GM23338 (cell line): ENCODE measurements around the gene PDGFC. TPM values are rescaled to one million over a fixed set of nuclear protein-coding genes. Genes with fewer than 3 reads are reported as not detected.

Experiments used
- ATAC-seq: fragments of 200-7000 bp; cut with Tn5 transposase; 3 replicates; pipeline ENCODE4 v1.9.1; 2020
- DNase-seq: peaks from one replicate; pipeline ENCODE4 v3.0.0-alpha.2; 2015; ENCODE audit warnings: low spot score
- H2AFZ ChIP-seq: fragments of 200-600 bp; sonication (generic); 2 replicates; pipeline ENCODE4 v1.8.0; 2016; ENCODE audit warnings: antibody characterized with exemption, mild to moderate bottlenecking, moderate library complexity
- H3F3A ChIP-seq: fragments of 200-600 bp; sonication (generic); replicated peaks from 2 replicates; pipeline ENCODE4 v1.8.0; 2017; ENCODE audit warnings: antibody characterized with exemption, mixed run types, low read depth
- H3K27ac ChIP-seq: fragments of 200-600 bp; sonication (generic); 2 replicates; pipeline ENCODE4 v1.6.1; 2016; ENCODE audit warnings: low read depth
- H3K27me3 ChIP-seq: fragments of 200-600 bp; sonication (generic); 2 replicates; pipeline ENCODE4 v1.8.0; 2016; ENCODE audit warnings: mild to moderate bottlenecking, mixed run types, moderate library complexity; ENCODE audit not compliant: insufficient read depth
- H3K36me3 ChIP-seq: fragments of 200-600 bp; sonication (generic); 2 replicates; pipeline ENCODE4 v1.8.0; 2016; ENCODE audit warnings: mild to moderate bottlenecking; ENCODE audit not compliant: insufficient read depth
- H3K4me1 ChIP-seq: fragments of 200-600 bp; sonication (generic); 2 replicates; pipeline ENCODE4 v1.8.0; 2016; ENCODE audit warnings: mild to moderate bottlenecking, moderate library complexity; ENCODE audit not compliant: insufficient read depth
- H3K4me2 ChIP-seq: fragments of 200-600 bp; sonication (generic); 2 replicates; pipeline ENCODE4 v1.7.1; 2017; ENCODE audit warnings: mixed run types
- H3K4me3 ChIP-seq: fragments of 200-600 bp; sonication (generic); 2 replicates; pipeline ENCODE4 v1.6.1; 2016; ENCODE audit warnings: mixed run types
- H3K79me2 ChIP-seq: fragments of 200-600 bp; sonication (generic); replicated peaks from 2 replicates; pipeline ENCODE4 v1.8.0; 2017; ENCODE audit warnings: mild to moderate bottlenecking; ENCODE audit not compliant: insufficient read depth
- H3K9me2 ChIP-seq: fragments of 200-600 bp; sonication (generic); 2 replicates; pipeline ENCODE4 v1.8.0; 2017; ENCODE audit not compliant: insufficient read depth
- H4K20me1 ChIP-seq: fragments of 200-600 bp; sonication (generic); replicated peaks from 2 replicates; pipeline ENCODE4 v1.8.0; 2017; ENCODE audit warnings: mild to moderate bottlenecking; ENCODE audit not compliant: insufficient read depth
- H3K27ac Mint-ChIP-seq: 2 replicates; pipeline ENCODE4 v1.8.0; 2020; ENCODE audit warnings: inconsistent platforms, mild to moderate bottlenecking, moderate library complexity, mixed read lengths
- H3K27me3 Mint-ChIP-seq: 3 replicates; pipeline ENCODE4 v1.8.0; 2022; ENCODE audit warnings: low read depth, mild to moderate bottlenecking, moderate library complexity, mixed read lengths, inconsistent platforms; ENCODE audit not compliant: insufficient read depth, poor library complexity
- H3K36me3 Mint-ChIP-seq: 3 replicates; pipeline ENCODE4 v1.8.0; 2021; ENCODE audit warnings: low read depth, mild to moderate bottlenecking, inconsistent platforms, moderate library complexity, mixed read lengths
- H3K4me1 Mint-ChIP-seq: 3 replicates; pipeline ENCODE4 v1.8.0; 2020; ENCODE audit warnings: mild to moderate bottlenecking, inconsistent platforms, mixed read lengths
- H3K4me3 Mint-ChIP-seq: 3 replicates; pipeline ENCODE4 v1.8.0; 2021; ENCODE audit warnings: moderate library complexity, mild to moderate bottlenecking, inconsistent platforms, mixed read lengths
- H3K9me3 Mint-ChIP-seq: 3 replicates; pipeline ENCODE4 v1.8.0; 2020; ENCODE audit warnings: moderate library complexity, mild to moderate bottlenecking, inconsistent platforms, mixed read lengths
- CREB1 ChIP-seq: fragments of 250-450 bp; sonication (Bioruptor Pico); IDR thresholded peaks from 2 replicates; pipeline ENCODE4 v1.5.0; 2020; ENCODE audit warnings: low read depth, mild to moderate bottlenecking, moderate library complexity
- EZH2 ChIP-seq: fragments of 200-600 bp; sonication (generic); IDR thresholded peaks from one replicate; pipeline ENCODE4 v1.8.0; 2017; ENCODE audit warnings: antibody characterized with exemption, mild to moderate bottlenecking, low read depth; ENCODE audit not compliant: unreplicated experiment
- EZH2phosphoT487 ChIP-seq: fragments of 200-600 bp; sonication (generic); IDR thresholded peaks from one replicate; pipeline ENCODE4 v1.8.1; 2018; ENCODE audit warnings: antibody characterized with exemption; ENCODE audit not compliant: unreplicated experiment
- NANOG ChIP-seq: IDR thresholded peaks from 2 replicates; pipeline ENCODE4 v1.6.1; 2016; ENCODE audit warnings: antibody characterized with exemption, borderline replicate concordance
- POLR2AphosphoS5 ChIP-seq: IDR thresholded peaks from 2 replicates; pipeline ENCODE4 v1.6.1; 2016; ENCODE audit warnings: antibody characterized with exemption, low read depth
- STAT1 ChIP-seq: IDR thresholded peaks from one replicate; pipeline ENCODE4 v1.6.1; 2016; ENCODE audit warnings: antibody characterized with exemption; ENCODE audit not compliant: unreplicated experiment
- ZNF331 ChIP-seq: fragments of 250-450 bp; sonication (Bioruptor Pico); IDR thresholded peaks from 2 replicates; pipeline ENCODE4 v1.5.0; 2020; ENCODE audit warnings: low read depth, mild to moderate bottlenecking, moderate library complexity
- polyA plus RNA-seq: library from polyadenylated mRNA; unstranded; fragments of >200 nt; fragmentation: Nextera tagmentation; extraction: Ambion mirVana; gene quantifications from 2 replicates; pipeline ENCODE4 v1.2.1, GENCODE V29; 2016
- total RNA-seq: library from RNA; depleted of rRNA; stranded (reverse); fragments of >200 nt; shearing (Covaris generic); gene quantifications from 2 replicates; pipeline ENCODE4 v1.2.3, GENCODE V29; 2014

Gene PDGFC
- total and polyA plus RNA-seq, 2 experiments from 2014 or later, result 1.3 to 3.4 TPM

DNA sequence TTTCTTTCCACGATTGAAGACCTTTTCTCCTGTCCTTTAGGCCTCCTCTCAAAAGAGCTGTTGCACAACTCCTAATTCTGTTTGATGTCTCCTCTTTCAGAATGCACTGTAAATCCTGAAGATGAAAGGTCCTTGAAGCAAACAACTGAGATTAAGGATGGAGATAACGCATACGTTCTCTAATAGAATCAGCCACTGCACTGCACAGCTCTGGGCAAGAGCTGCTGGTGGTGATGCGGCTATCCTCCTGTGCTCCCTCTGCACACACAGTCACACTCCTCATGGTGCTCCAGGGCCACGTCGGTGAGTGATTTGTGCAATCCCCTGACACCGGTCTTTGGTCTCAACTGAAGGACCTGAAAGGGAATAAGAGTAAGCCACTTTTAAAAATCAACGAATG is 208.7 kb downstream of the PDGFC start:
- Histone ChIP-seq H3K4me2 (no peak overlapping the region), H3K4me1 (no peaks in the 10 kb centered on the region), H3K27ac (no peak overlapping the region), H3K36me3 (no peaks in the 10 kb centered on the region), H4K20me1 (no peaks in the 10 kb centered on the region), H3K4me3 (no peak overlapping the region), H3K27me3 (no peaks in the 10 kb centered on the region), H3K9me2 (no peaks in the 10 kb centered on the region; the same call in 1 of the 2 replicates), H3K79me2 (no peaks in the 10 kb centered on the region), H3F3A (no peaks in the 10 kb centered on the region), H2AFZ (peak overlapping the region; percentile 53; the same call in 1 of the 2 replicates)
- TF ChIP-seq NANOG, result no peak
- no peak overlapping the region for H3K4me3 Mint-ChIP-seq
- no peaks in the 10 kb centered on the region for H3K27me3 Mint-ChIP-seq
- no peak for DNase-seq
- ATAC-seq, result no peak
- H3K9me3 Mint-ChIP-seq, result no peaks in the 10 kb centered on the region
- no peak overlapping the region for H3K27ac Mint-ChIP-seq
- peaks cover 4% of the 10 kb centered on the region; the same call in 2 of the 3 replicates for H3K36me3 Mint-ChIP-seq
- no peaks in the 10 kb centered on the region for H3K4me1 Mint-ChIP-seq

DNA sequence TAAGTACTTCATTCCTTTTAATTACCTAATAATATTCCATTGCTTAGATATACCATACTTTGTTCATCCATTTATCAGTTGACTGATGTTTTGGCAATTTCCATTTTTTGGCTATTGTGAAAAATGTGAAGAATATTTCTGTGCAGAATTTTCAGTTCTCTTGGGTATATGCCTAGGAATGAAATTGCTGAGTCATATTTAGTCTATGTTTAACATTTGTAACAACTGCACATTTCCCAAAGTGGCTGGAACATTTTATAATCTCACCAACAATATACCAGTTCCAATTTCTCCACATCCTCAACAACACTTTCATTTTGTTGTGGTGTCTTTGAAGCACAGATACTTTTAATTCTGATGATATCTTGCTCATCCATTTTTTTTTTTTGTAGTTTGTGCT is 215.5 kb downstream of the PDGFC start:
- Histone ChIP-seq H3K36me3 (no peaks in the 10 kb centered on the region), H3K27me3 (no peaks in the 10 kb centered on the region), H3K4me2 (no peak overlapping the region), H3K4me1 (peaks cover 7% of the 10 kb centered on the region), H3K79me2 (no peaks in the 10 kb centered on the region), H3F3A (no peaks in the 10 kb centered on the region), H3K27ac (no peak overlapping the region), H3K4me3 (no peak overlapping the region), H4K20me1 (no peaks in the 10 kb centered on the region), H3K9me2 (no peaks in the 10 kb centered on the region; the same call in 1 of the 2 replicates), H2AFZ (no peak overlapping the region)
- Mint-ChIP-seq H3K9me3 (no peaks in the 10 kb centered on the region), H3K4me1 (peaks cover 6% of the 10 kb centered on the region; the same call in 2 of the 3 replicates), H3K4me3 (no peak overlapping the region), H3K36me3 (peaks cover 4% of the 10 kb centered on the region; the same call in 2 of the 3 replicates), H3K27ac (no peak overlapping the region), H3K27me3 (no peaks in the 10 kb centered on the region)
- no peak for ATAC-seq
- DNase-seq, result no peak
- TF ChIP-seq POLR2AphosphoS5, result no peak
- TF ChIP-seq EZH2, result no peak

DNA sequence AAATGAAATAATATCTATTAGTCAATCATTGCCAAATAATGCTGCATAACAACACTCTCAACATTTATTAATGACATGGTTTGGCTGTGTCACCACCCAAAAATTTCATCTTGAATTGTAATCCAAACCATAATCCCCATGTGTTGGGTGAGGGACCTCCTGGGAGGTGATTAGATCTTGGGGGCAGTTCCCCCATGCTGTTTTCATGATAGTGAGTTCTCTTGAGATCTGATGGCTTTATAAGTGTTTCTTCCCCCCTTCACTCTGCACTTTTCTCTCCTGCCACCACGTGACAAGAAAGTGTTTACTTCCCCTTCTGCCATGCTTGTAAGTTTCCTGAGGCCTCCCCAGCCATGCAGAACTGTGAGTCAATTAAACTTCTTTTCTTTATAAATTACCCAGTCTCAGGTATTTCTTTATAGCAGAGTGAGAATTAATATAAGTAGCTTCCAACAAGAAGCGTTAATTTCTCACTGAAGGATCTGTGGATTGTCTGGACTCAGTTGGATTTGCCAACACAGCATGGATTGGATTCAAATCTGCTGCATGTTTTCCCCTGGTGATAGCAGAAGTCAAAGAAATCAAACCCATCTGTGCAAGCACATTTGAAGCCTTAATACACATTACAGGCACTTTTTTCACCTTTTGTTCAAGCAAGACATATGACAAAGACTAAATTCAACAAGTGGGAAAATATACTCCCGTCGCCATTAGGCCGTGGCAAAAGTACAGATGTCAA is 216.6 kb downstream of the PDGFC start:
- Histone ChIP-seq H2AFZ (peak overlapping the region; percentile 75; the same call in 1 of the 2 replicates), H3K9me2 (no peaks in the 10 kb centered on the region), H3K4me1 (peaks cover 7% of the 10 kb centered on the region), H3K27ac (no peak overlapping the region), H3K36me3 (no peaks in the 10 kb centered on the region), H4K20me1 (no peaks in the 10 kb centered on the region), H3K4me3 (no peak overlapping the region), H3K4me2 (no peak overlapping the region), H3K79me2 (no peaks in the 10 kb centered on the region), H3F3A (no peaks in the 10 kb centered on the region), H3K27me3 (no peaks in the 10 kb centered on the region)
- H3K27ac Mint-ChIP-seq, result peak overlapping the region; percentile 31; the same call in 1 of the 2 replicates
- ATAC-seq (no peak), DNase-seq (no peak)
- TF ChIP-seq CREB1 (CRISPR knock-in tag) (no peak), STAT1 (no peak), ZNF331 (no peak), POLR2AphosphoS5 (no peak), EZH2phosphoT487 (no peak), EZH2 (no peak)
- H3K27me3 Mint-ChIP-seq, result no peaks in the 10 kb centered on the region
- H3K4me3 Mint-ChIP-seq, result no peak overlapping the region
- H3K36me3 Mint-ChIP-seq, result peaks cover 4% of the 10 kb centered on the region; the same call in 2 of the 3 replicates
- peaks cover 6% of the 10 kb centered on the region; the same call in 2 of the 3 replicates for H3K4me1 Mint-ChIP-seq
- no peaks in the 10 kb centered on the region for H3K9me3 Mint-ChIP-seq
